ENCODE results near the gene SSRP1.
"Not testable (repeated sequence)": the region's sequence is repeated elsewhere in the genome, so short reads cannot be mapped to it uniquely, and the experiment has no call there.

SSRP1 gene

DNA sequence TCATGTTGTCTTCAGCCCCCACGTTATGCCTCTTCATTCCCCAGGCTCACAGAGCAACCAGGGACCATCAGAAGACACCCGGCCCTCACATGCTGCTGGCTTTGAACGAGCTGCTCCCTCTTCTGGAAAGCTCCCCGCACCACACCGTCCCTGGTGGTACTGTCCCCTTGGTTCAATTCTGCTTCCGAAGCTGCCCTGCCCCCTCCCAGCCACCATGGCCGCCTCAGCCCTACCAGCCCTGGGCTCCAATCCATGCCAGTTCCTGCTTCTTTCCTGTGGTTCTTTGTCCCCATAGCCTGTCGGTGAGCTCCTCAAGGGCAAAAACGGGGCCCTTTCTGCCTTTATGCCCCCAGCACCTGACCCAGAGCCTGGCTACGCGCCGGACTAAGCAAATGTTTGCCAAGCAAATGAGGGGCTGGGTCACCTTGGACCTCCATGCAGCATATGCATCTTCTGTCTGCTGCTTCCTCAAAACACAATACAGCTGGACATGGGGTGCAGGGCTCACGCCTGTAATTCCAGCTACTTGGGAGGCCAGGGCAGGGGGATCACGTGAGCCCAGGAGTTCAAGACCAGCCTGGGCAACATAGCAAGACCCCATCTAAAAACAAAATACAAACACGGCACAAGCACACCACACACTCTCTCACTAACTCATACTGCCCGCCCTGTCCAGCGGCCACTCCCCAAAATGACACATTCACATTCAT is 32.3 kb downstream of the SSRP1 start:
- no peak for DNase-seq

- no peak for DNase-seq
Observed at GRCh38 chr11:57302489-57302888, 33.2 kb downstream of the SSRP1 start.

GRCh38 chr11:57301711-57302423 is 33.8 kb downstream of the SSRP1 start:
- DNase-seq: no peak

- DNase-seq: no peak
Observed at GRCh38 chr11:57300785-57301184, 34.9 kb downstream of the SSRP1 start.

GRCh38 chr11:57299150-57299737 is 36.4 kb downstream of the SSRP1 start:
- DNase-seq: no peak

- no peak for DNase-seq
Observed at GRCh38 chr11:57297221-57297620, 38.5 kb downstream of the SSRP1 start.

DNA sequence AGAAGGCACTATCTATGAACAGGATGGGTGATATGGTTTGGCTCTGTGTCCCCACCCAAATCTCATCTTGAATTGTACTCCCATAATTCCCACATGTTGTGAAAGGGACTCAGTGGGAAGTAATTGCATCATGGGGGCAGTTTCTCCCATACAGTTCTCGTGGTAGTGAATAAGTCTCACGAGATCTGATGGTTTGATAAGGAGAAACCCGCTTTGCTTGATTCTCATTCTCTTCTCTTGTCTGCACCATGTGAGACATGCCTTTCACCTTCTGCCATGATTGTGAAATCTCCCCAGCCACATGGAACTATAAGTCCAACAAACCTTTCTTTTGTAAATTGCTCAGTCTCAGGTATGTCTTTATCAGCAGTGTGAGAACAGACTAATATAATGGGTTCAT is 39.5 kb downstream of the SSRP1 start:
- DNase-seq: not testable (repeated sequence)

GRCh38 chr11:57294225-57295131 is 41.2 kb downstream of the SSRP1 start:
- peak in 25 of 58 donors; percentile 2 to 65 (median 23) for DNase-seq

- no peak for DNase-seq
Observed at GRCh38 chr11:57290288-57290687, 45.4 kb downstream of the SSRP1 start.

DNA sequence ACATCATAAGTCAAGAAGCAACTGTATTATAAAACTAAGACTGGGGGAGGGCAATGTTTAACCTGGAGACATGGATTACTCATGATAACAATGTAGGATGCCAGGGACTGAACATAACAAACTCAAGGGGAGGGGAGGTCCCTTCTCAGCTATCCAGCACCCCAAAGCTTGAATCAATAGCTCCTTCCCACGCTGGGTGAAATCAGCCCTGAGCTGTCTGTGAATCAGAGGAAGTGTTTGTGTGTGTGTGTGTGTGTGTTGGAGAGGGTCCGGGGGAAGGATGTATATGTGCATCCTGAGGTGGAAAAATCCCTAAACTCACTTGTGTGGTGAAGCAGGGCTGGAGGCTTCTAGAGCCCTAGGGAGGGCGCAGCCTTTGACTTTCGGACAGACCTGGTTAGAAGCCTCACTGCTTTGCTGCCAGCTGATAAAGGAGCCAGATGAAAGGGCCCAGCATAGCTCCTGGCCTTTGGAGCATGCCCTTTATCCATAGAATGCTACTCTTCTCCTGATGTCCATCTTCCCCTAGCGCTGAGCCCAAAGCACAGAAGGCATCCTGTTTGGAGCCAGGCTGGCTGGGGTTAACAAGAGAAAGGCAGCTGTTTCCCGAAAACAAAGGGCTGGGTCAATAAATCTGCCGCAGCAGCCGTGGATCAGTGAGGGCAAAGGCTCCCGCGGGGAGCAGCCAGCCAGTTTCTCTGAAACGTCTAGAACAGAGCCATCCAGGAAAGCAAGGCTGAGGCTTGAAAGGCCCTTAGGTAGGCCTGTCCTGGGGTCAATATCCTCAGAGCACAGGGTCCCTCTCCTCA is 46.7 kb downstream of the SSRP1 start:
- DNase-seq: no peak

GRCh38 chr11:57287884-57288283 is 47.8 kb downstream of the SSRP1 start:
- no peak for DNase-seq

DNA sequence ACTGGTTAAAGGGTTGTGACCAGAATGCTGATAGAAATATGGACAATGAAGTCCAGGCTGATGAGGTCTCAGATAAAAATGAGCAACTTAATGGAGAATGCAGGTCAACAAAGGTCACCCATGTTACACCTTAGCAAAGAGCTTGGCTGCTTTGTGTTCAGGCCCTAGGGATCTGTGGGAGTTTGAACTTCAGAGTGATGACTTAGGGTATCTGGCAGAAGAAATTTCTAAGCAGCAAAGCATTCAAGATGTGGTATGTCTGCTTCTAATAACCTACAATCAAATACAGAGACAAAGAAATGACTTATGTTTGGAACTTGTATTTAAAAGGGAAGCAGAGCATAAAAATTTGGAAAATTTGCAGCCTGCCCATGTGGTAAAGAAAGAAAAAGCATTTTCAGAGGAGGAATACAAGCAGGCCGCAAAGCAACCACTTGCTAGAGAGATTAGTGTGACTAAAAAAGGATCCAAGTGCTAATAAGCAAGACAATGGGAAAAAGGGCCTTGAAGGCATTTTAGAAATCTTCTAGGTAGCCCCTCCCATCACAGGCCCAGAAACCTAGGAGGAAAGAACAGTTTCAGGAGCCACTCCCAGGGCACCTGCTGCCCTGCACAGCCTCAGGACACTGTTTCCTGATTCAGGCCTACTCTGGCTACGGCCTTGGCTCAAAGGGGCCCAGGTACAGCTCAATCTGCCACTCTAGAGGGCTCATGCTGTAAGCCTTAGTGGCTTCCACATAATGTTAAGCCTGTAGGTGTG is 52.3 kb downstream of the SSRP1 start:
- DNase-seq: no peak

GRCh38 chr11:57281546-57281945 is 54.1 kb downstream of the SSRP1 start:
- DNase-seq: not testable (repeated sequence)

- peak in 1 of 58 donors; percentile 2 for DNase-seq
Observed at GRCh38 chr11:57279116-57279515, 56.6 kb downstream of the SSRP1 start.

DNA sequence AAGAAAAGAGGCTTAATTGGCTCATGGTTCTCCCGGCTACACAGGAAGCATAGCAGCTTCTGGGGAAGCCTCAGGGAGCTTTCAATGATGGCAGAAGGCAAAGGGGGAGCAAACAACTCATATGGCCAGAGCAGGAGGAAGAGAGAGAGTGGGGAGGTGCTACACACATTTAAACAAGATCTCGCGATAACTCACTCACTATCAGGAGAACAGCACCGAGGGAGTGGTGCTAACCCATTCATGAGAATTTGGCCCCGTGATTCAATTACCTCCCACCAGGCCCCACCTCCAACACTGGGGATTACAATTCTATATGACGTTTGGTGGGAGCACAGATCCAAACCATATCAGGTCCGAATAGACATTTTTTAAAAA is 57.0 kb downstream of the SSRP1 start:
- no peak for DNase-seq

- DNase-seq: peak in 54 of 58 donors; percentile 7 to 78 (median 32)
Observed at GRCh38 chr11:57277845-57278720, 57.6 kb downstream of the SSRP1 start.

- DNase-seq: no peak
Observed at GRCh38 chr11:57276971-57277675, 58.6 kb downstream of the SSRP1 start.
